ENCODE data around the gene CRYL1.

Gene CRYL1

GRCh38 chr13:20416223-20416745 lies 109.4 kb downstream of the CRYL1 start:
- no peak for DNase-seq

GRCh38 chr13:20415694-20416107 lies 110.0 kb downstream of the CRYL1 start:
- DNase-seq, result no peak

DNA sequence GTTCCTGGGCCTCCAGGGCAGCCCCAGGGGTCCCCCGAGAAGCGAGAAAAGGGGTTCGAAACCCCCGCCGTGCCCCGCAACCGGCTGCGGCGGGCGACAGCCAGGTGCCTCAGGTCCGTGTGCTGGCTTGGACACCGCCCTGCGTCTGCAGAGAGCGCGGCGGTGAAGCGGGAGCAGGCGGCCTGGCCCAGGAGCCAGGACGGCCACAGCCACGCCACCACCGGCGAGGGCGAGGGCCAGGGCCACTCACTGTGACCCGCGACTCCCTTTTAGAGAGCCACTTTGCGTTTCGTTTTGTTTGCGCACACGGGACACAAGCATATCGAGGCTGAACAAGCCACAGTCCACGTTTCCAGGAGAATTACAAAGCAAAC lies 110.4 kb downstream of the CRYL1 start:
- no peak for DNase-seq

DNA sequence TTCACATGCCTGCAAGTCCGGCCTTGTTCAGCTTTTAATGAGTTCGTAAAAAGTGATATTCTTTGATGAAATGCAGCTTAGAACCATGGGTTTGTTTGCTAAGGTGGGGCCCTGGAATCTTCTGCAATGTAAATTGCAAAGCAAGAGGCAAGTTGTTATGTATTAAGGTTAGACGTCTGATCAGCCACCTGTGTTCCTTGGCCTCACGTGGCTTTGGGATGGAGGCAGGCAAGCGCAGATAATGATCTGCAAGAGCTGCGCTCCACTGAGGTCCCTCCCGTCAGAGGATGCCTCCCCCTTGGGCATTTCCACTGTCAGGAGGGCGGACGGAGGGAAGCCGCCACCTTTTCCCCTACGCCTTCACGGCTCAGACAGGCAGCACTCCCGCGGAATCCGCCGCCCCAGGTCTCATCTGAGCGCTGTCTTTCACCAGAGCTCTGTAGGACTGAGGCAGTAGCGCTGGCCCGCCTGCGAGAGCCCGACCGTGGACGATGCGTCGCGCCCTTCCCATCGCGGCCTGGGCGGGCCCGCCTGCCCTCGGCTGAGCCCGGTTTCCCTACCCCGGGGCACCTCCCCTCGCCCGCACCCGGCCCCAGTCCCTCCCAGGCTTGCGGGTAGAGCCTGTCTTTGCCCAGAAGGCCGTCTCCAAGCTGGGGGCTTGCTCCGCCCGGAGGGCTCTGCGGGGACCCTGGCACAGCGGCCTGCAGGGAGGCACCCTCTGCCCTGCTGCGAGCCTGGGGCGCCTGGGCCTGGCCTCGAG lies 110.9 kb downstream of the CRYL1 start:
- no peak for DNase-seq

GRCh38 chr13:20412691-20413355 lies 112.8 kb downstream of the CRYL1 start:
- DNase-seq, result no peak

DNA sequence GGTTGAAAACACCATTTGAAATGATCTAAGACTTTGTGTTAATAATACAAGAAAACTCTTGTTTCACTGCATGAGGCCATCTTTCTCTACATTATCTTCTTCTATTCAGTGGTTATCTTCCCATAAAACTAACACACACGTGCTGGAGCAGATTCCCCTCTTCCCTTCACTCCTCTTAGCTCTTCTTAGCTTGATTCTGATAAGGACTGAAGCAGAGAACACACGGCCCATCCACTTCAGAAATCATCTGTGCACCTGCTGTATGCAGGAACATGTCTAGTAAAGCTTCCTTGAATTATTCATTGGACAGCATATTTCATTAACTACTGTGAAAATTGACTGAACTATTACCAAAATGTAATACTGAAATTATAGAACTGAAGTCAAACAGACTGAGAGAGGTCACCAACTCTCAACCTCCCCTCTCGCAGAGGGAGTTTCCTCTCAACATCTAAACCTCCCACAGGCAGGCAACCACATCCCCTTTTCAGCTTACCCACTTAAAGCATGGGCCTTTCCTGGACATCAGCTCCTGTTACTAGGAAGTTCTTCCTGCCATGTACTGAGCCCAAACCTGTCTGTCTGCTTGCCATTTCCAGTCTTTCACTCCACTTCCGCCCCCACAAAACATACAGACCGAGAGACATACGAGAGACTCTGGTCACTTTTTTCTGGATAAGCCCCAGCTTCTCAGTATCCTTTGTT lies 113.9 kb downstream of the CRYL1 start:
- DNase-seq, result no peak

DNA sequence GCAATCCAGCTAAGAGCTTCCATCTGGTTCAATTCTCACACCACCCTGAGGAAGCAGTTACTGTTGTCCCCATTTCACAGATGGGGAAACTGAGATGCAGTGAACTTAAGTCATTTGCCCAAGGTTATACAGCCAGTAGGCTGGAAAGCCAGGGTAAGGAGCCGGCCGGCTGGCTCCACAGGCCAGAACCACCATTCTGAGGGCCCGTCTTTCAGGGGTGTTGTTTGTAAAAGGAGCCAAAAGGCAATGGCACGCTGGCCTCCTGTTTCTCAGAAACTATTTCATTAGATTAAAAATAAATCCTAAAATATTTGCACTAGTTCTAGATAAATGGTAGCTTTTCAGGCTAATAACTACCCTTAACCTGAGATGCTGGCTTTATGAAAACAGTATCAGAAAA lies 114.9 kb downstream of the CRYL1 start:
- DNase-seq, result no peak

DNA sequence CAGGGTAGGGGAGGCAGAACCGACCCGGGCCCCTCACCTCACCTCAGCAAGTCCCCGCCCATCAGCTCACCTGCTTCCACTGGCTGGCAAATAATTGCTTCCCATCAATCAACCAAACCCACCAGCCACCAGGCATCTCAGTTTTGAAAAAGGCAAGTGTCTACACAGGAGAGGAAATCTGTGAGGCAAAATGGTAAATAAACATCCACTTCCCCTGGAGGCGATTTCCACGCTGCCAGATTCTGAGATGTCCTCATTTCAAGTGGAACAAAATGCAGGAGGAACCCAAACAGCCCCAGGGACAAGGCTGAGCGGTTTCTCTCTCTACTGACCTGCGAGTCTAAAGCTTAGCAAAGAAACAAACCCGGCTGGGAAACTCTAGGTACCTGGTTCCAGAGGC lies 117.5 kb downstream of the CRYL1 start:
- no peak for DNase-seq

GRCh38 chr13:20407759-20408158 lies 117.9 kb downstream of the CRYL1 start:
- DNase-seq, result no peak

DNA sequence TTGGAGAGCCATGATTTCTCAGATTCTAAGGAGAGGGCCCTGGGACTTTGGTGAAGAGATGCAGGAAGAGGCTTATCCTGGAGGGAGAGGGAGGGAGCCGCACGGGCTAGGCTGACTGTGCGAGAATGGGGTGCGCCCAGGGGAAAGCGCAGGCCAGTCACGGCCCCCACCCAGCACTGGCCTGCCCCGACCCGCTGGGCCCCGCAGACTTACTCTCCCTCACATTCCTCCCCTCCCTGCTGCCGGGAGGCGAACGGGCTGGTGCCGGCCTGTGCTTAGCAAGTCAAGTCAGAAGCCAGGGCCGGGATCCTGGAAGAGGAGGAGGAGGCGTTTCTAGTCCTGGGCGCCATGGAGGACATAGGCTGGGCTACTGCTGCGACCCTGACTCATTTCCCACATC lies 120.0 kb downstream of the CRYL1 start:
- DNase-seq, result no peak

- DNase-seq, result no peak
Measured at GRCh38 chr13:20404488-20405222, 121.0 kb downstream of the CRYL1 start.

DNA sequence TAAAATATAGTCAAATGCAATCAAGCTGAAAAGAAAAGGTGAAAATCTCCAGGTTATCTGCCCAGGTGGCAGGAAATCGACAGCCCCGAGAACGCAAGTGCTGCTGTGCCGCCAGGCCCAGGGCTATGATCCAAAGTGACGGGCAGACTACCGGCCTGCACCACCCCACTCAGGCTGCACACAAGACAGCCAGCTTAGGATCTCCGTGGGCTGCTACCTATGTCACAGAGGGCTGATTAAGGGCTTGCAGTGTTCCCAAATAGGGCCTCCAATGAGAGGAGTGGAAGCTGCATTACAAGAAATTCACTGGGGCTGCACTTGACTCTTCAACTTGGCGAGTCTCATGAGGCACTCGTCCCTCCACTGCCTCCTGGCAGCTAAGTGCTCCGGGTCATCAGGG lies 121.8 kb downstream of the CRYL1 start:
- DNase-seq, result no peak

GRCh38 chr13:20402881-20403280 lies 122.8 kb downstream of the CRYL1 start:
- no peak for DNase-seq

GRCh38 chr13:20401931-20402856 lies 123.5 kb downstream of the CRYL1 start:
- no peak for DNase-seq

DNA sequence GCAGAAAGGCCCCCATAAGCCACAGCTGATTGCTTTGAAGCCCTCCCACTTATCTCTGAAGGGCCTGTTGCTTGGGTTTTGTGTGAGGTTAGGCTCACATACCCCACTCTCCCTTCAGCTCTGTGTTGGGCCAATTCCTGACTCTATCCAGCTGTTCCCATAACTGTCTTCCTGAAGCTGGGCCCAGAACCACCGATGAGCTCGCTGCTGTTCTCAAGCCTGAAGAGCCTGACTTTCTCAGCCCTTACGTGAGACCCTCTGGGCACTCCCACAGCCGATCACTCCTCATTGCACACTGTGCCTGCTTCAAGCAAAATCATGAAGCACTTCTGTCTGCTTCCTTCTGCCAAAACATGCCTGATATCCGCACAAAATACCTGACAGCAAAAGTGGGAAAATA lies 124.1 kb downstream of the CRYL1 start:
- no peak for DNase-seq

- no peak for DNase-seq
Measured at GRCh38 chr13:20400774-20401173, 124.9 kb downstream of the CRYL1 start.

DNA sequence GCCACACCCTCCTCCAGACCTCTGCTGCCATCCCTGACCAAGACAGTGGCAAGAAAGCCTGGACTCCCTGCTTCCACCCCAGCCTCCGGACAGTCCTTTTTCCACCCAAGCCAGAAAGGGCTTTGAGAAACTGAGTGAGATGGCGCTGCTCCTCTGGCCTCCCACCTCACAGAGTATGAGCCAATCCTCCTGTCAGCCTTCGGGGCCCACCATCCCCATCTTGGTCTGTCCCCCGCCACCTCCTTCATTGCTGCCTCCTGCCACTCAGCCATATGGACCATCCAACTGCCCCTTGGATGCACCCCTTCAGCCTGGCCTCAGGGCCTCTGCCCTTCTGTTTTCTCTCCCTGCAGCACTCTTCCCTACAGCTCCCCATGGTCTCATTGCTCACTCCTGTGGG lies 125.7 kb downstream of the CRYL1 start:
- no peak for DNase-seq

- no peak for DNase-seq
Measured at GRCh38 chr13:20399515-20399914, 126.1 kb downstream of the CRYL1 start.

GRCh38 chr13:20398459-20398858 lies 127.2 kb downstream of the CRYL1 start:
- DNase-seq, result no peak

DNA sequence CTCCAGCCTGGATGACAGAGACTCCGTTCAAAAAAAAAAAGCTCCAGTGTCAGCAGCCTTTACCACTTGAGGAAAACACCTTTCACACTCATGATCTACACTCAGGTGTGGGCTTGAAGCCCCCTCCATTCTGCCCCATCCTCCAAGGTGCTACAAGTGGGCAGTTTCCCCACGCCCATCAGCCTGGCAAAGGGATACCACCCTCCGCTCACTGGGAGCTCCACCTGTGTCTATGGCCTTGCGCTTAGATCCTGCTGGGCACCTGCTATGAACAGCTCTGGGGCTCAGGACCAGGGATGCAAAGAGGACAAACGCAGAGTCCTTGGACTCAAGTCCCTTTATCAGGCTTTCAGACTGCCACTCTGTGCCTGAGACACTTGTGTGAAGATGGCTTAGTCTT lies 127.8 kb downstream of the CRYL1 start:
- no peak for DNase-seq

DNA sequence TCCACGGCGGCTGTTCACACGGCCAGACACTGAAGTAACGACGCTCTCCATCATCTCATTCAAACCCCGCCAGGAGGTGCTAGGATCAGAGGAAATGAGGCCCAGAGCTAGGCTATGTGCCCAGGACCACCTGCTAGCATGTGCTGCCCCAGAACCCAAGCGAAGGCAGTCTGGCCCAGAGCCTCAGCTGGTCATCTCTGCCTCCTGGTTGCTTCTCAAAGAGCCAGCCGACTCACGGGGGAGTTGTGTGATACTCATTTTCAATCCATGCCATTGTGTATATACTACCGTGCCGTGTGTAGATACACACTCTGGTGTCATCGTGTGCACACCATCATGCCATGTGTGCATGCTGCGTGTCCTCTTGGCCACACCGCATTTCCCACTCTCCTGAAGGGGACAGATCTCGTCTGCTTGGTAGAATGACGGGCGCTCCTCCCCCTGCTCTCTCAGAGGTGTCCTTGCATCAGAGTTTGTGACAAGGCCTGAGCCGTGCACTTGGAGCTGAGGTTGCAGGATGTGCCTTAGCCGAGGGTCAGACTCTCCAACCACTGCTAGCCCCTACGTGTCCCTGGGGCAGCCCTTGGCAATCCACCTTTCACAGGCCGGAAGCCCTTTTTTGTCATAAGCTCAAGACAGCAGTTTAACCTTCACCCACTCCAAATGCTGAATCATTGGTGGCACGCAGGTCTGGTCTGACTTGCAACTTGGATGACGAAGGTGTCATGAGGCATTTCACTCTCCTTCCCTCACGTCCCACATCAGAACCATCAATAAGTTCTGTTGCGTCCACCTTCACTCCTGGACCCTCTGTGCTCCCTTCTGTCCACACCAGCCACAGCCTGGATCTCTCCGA lies 130.4 kb downstream of the CRYL1 start:
- DNase-seq, result no peak
